Measurements from ENCODE around the gene RIPOR2.

The RIPOR2 gene

DNA sequence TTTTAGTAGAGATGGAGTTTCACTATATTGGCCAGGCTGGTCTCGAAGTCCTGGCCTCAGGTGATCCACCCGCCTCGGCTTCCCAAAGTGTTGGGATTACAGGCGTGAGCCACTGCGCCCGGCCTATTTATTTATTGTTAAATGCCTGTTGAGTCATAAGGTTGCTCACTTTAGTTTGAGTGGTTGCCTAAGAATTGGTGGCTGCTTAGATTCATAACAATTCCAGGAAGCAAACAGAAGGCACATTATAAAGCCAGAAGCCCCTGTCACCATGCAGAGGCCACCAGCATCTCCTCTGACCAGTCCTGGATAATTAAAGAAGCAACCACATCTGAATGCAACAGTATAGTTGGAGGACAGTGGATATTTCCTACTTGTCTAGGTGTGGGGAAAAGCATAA, 113.1 kb downstream of the RIPOR2 start:
- no peak for TF ChIP-seq EZH2phosphoT487 (IDR thresholded peaks at IDR 0.05; ENCODE audit: low read depth)
- TF ChIP-seq CTCF (IDR thresholded peaks at IDR 0.05; ENCODE audit: low read depth, low read length): no peak
- H3K27me3 ChIP-seq (ENCODE audit: low read depth, low read length): no peaks in the 10 kb centered on the region
- H3K36me3 ChIP-seq (replicated peaks; ENCODE audit: low read depth, low read length): peaks cover 55% of the 10 kb centered on the region
- H2AFZ ChIP-seq (ENCODE audit: low read depth, low read length): no peak overlapping the region
- no peaks in the 10 kb centered on the region for H3K4me1 ChIP-seq (ENCODE audit: low read length)
- peaks cover 7% of the 10 kb centered on the region; the same call in 1 of the 2 replicates for H4K20me1 ChIP-seq (ENCODE audit: insufficient read depth, low read length)
- H3K4me3 ChIP-seq (ENCODE audit: low read length): no peak overlapping the region
- H3K9ac ChIP-seq (ENCODE audit: low read length): no peak overlapping the region
- no peak overlapping the region for H3K27ac ChIP-seq (ENCODE audit: low read length)
- H3K9me3 ChIP-seq (ENCODE audit: insufficient read depth, low read length): no peaks in the 10 kb centered on the region
- H3K4me2 ChIP-seq (ENCODE audit: low read length): no peak overlapping the region
- no peaks in the 10 kb centered on the region for H3K79me2 ChIP-seq (ENCODE audit: low read length)

GRCh38 chr6:24821860-24822444, 113.8 kb downstream of the RIPOR2 start:
- H3K9me3 ChIP-seq (ENCODE audit: insufficient read depth, low read length): no peaks in the 10 kb centered on the region
- no peak overlapping the region for H3K4me2 ChIP-seq (ENCODE audit: low read length)
- no peaks in the 10 kb centered on the region for H3K4me1 ChIP-seq (ENCODE audit: low read length)
- no peak overlapping the region for H3K27ac ChIP-seq (ENCODE audit: low read length)
- no peak overlapping the region for H3K9ac ChIP-seq (ENCODE audit: low read length)
- H3K79me2 ChIP-seq (ENCODE audit: low read length): no peaks in the 10 kb centered on the region
- peaks cover 7% of the 10 kb centered on the region; the same call in 1 of the 2 replicates for H4K20me1 ChIP-seq (ENCODE audit: insufficient read depth, low read length)
- peaks cover 48% of the 10 kb centered on the region for H3K36me3 ChIP-seq (replicated peaks; ENCODE audit: low read depth, low read length)
- H3K27me3 ChIP-seq (ENCODE audit: low read depth, low read length): no peaks in the 10 kb centered on the region
- H2AFZ ChIP-seq (ENCODE audit: low read depth, low read length): no peak overlapping the region
- no peak for TF ChIP-seq EZH2phosphoT487 (IDR thresholded peaks at IDR 0.05; ENCODE audit: low read depth)
- no peak for TF ChIP-seq CTCF (IDR thresholded peaks at IDR 0.05; ENCODE audit: low read depth, low read length)
- H3K4me3 ChIP-seq (ENCODE audit: low read length): no peak overlapping the region

- Histone ChIP-seq H3K79me2 (ENCODE audit: low read length) (no peaks in the 10 kb centered on the region), H3K36me3 (replicated peaks; ENCODE audit: low read depth, low read length) (peaks cover 25% of the 10 kb centered on the region), H3K4me2 (ENCODE audit: low read length) (no peak overlapping the region), H3K9ac (ENCODE audit: low read length) (no peak overlapping the region), H3K27me3 (ENCODE audit: low read depth, low read length) (no peaks in the 10 kb centered on the region), H3K9me3 (ENCODE audit: insufficient read depth, low read length) (no peaks in the 10 kb centered on the region), H2AFZ (ENCODE audit: low read depth, low read length) (no peak overlapping the region), H3K4me1 (ENCODE audit: low read length) (no peaks in the 10 kb centered on the region), H3K4me3 (ENCODE audit: low read length) (no peak overlapping the region), H4K20me1 (ENCODE audit: insufficient read depth, low read length) (peaks cover 3% of the 10 kb centered on the region; the same call in 1 of the 2 replicates), H3K27ac (ENCODE audit: low read length) (no peak overlapping the region)
- TF ChIP-seq CTCF (IDR thresholded peaks at IDR 0.05; ENCODE audit: low read depth, low read length) (no peak), EZH2phosphoT487 (IDR thresholded peaks at IDR 0.05; ENCODE audit: low read depth) (no peak)
Measured at GRCh38 chr6:24818346-24818745, 117.4 kb downstream of the RIPOR2 start.

DNA sequence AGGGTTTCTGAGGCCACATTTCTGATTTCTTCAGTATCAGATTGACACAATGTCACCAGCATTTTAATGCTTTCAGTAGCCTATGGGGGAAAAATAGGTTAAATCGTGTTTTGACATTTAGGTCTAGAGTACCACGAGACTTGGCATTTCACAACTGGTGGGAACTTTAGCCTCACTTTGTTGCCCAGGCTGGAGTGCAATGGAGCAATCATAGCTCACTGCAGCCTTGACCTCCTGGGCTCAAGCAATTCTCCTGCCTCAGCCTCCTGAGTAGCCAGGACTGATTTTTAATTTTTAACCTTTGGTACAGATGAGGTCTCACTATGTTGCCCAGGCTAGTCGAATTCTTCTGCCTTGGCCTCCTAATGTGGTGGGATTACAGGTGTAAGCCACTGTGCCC, 126.0 kb downstream of the RIPOR2 start:
- no peaks in the 10 kb centered on the region for H3K4me1 ChIP-seq (ENCODE audit: low read length)
- no peaks in the 10 kb centered on the region for H4K20me1 ChIP-seq (ENCODE audit: insufficient read depth, low read length)

More for the DNA sequence above, 126.0 kb downstream of the RIPOR2 start:
- no peak overlapping the region for H3K9ac ChIP-seq (ENCODE audit: low read length)
- H3K4me2 ChIP-seq (ENCODE audit: low read length): no peak overlapping the region
- H3K27ac ChIP-seq (ENCODE audit: low read length): no peak overlapping the region
- no peak overlapping the region for H3K4me3 ChIP-seq (ENCODE audit: low read length)
- no peaks in the 10 kb centered on the region for H3K9me3 ChIP-seq (ENCODE audit: insufficient read depth, low read length)
- TF ChIP-seq CTCF (IDR thresholded peaks at IDR 0.05; ENCODE audit: low read depth, low read length): no peak
- no peak for TF ChIP-seq EZH2phosphoT487 (IDR thresholded peaks at IDR 0.05; ENCODE audit: low read depth)
- peaks cover 43% of the 10 kb centered on the region for H3K36me3 ChIP-seq (replicated peaks; ENCODE audit: low read depth, low read length)
- no peak overlapping the region for H2AFZ ChIP-seq (ENCODE audit: low read depth, low read length)
- H3K79me2 ChIP-seq (ENCODE audit: low read length): no peaks in the 10 kb centered on the region
- H3K27me3 ChIP-seq (ENCODE audit: low read depth, low read length): no peaks in the 10 kb centered on the region

Data from OCI-LY3 (cell line).